SK-N-SH treated with all-trans-retinoic acid at 6 μM for 48 hours (cell line): ENCODE measurements around the gene RASSF6.
"Not testable (repeated sequence)": the region's sequence is repeated elsewhere in the genome, so short reads cannot be mapped to it uniquely, and the experiment has no call there.

Experiments used
- ATAC-seq: fragments of 200-7000 bp; cut with Tn5 transposase; 3 replicates; pipeline ENCODE4 v1.9.1; 2020; ENCODE audit warnings: mild to moderate bottlenecking, moderate library complexity
- ARNTL ChIP-seq: fragments of 450-650 bp; formaldehyde crosslinking; IDR thresholded peaks from 2 replicates; pipeline ENCODE4 v1.5.0; 2020; ENCODE audit warnings: low read depth, mild to moderate bottlenecking, moderate library complexity, borderline replicate concordance
- BACH2 ChIP-seq: fragments of 250-450 bp; sonication (Bioruptor Pico); IDR thresholded peaks from 2 replicates; pipeline ENCODE4 v1.9.0; 2021; ENCODE audit warnings: mild to moderate bottlenecking, borderline replicate concordance
- ISL1 ChIP-seq: fragments of 250-450 bp; sonication (Bioruptor Pico); IDR thresholded peaks from 2 replicates; pipeline ENCODE4 v2.1.2; 2022; ENCODE audit warnings: mild to moderate bottlenecking, moderate library complexity
- OSR1 ChIP-seq: fragments of 250-450 bp; sonication (Bioruptor Pico); IDR thresholded peaks from 2 replicates; pipeline ENCODE4 v1.8.0; 2022; ENCODE audit warnings: moderate library complexity, mild to moderate bottlenecking, inconsistent platforms
- PPARA ChIP-seq: fragments of 250-450 bp; sonication (Bioruptor Pico); IDR thresholded peaks from 2 replicates; pipeline ENCODE4 v1.5.0; 2020; ENCODE audit warnings: mild to moderate bottlenecking, borderline replicate concordance
- RARB ChIP-seq: fragments of 250-450 bp; sonication (Bioruptor Pico); IDR thresholded peaks from 2 replicates; pipeline ENCODE4 v1.8.0; 2021; ENCODE audit warnings: mild to moderate bottlenecking, moderate library complexity
- SNAI2 ChIP-seq: fragments of 250-450 bp; sonication (Bioruptor Pico); IDR thresholded peaks from 2 replicates; pipeline ENCODE4 v1.5.0; 2020; ENCODE audit warnings: mild to moderate bottlenecking, moderate library complexity
- TCF4 ChIP-seq: fragments of 250-450 bp; sonication (Bioruptor Pico); IDR thresholded peaks from 2 replicates; pipeline ENCODE4 v1.8.0; 2021; ENCODE audit warnings: mild to moderate bottlenecking, moderate library complexity, borderline replicate concordance
- TOX ChIP-seq: fragments of 250-450 bp; sonication (Bioruptor Pico); IDR thresholded peaks from 2 replicates; pipeline ENCODE4 v1.8.0; 2021; ENCODE audit warnings: mild to moderate bottlenecking, moderate library complexity, borderline replicate concordance
- ZC3H10 ChIP-seq: fragments of 250-450 bp; sonication (Bioruptor Pico); IDR thresholded peaks from 2 replicates; pipeline ENCODE4 v1.5.1; 2021; ENCODE audit warnings: mild to moderate bottlenecking, moderate library complexity
- ZFP3 ChIP-seq: fragments of 250-450 bp; sonication (Bioruptor Pico); IDR thresholded peaks from 2 replicates; pipeline ENCODE4 v1.5.0; 2020; ENCODE audit warnings: mild to moderate bottlenecking, moderate library complexity
- ZFP30 ChIP-seq: fragments of 450-650 bp; formaldehyde crosslinking; IDR thresholded peaks from 2 replicates; pipeline ENCODE4 v1.5.0; 2022; ENCODE audit warnings: mild to moderate bottlenecking, moderate library complexity
- ZNF565 ChIP-seq: fragments of 450-650 bp; formaldehyde crosslinking; conservative IDR thresholded peaks from 2 replicates; pipeline ENCODE4 v1.5.0; 2020; ENCODE audit warnings: low read depth, mild to moderate bottlenecking, moderate library complexity
- ZNF70 ChIP-seq: fragments of 450-650 bp; formaldehyde crosslinking; IDR thresholded peaks from 2 replicates; pipeline ENCODE4 v1.5.0; 2020; ENCODE audit warnings: mild to moderate bottlenecking, moderate library complexity
- ZNF8 ChIP-seq: fragments of 450-650 bp; formaldehyde crosslinking; IDR thresholded peaks from 2 replicates; pipeline ENCODE4 v1.5.0; 2020; ENCODE audit warnings: mild to moderate bottlenecking, moderate library complexity
- TF ChIP-seq, protein P1 (sequence below): fragments of 250-450 bp; sonication (Bioruptor Pico); IDR thresholded peaks from 2 replicates; pipeline ENCODE4 v1.5.0; 2020; ENCODE audit warnings: mild to moderate bottlenecking, moderate library complexity
- TF ChIP-seq, protein P2 (sequence below): fragments of 250-450 bp; sonication (Bioruptor Pico); IDR thresholded peaks from 2 replicates; pipeline ENCODE4 v1.5.1; 2020; ENCODE audit warnings: low read depth, mild to moderate bottlenecking, moderate library complexity
- TF ChIP-seq, protein P3 (sequence below): fragments of 250-450 bp; sonication (Bioruptor Pico); IDR thresholded peaks from 2 replicates; pipeline ENCODE4 v1.5.1; 2021; ENCODE audit warnings: mild to moderate bottlenecking, moderate library complexity

Gene RASSF6, protein sequence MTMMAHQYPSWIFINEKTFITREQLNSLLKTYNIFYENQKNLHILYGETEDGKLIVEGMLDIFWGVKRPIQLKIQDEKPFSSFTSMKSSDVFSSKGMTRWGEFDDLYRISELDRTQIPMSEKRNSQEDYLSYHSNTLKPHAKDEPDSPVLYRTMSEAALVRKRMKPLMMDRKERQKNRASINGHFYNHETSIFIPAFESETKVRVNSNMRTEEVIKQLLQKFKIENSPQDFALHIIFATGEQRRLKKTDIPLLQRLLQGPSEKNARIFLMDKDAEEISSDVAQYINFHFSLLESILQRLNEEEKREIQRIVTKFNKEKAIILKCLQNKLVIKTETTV

DNA sequence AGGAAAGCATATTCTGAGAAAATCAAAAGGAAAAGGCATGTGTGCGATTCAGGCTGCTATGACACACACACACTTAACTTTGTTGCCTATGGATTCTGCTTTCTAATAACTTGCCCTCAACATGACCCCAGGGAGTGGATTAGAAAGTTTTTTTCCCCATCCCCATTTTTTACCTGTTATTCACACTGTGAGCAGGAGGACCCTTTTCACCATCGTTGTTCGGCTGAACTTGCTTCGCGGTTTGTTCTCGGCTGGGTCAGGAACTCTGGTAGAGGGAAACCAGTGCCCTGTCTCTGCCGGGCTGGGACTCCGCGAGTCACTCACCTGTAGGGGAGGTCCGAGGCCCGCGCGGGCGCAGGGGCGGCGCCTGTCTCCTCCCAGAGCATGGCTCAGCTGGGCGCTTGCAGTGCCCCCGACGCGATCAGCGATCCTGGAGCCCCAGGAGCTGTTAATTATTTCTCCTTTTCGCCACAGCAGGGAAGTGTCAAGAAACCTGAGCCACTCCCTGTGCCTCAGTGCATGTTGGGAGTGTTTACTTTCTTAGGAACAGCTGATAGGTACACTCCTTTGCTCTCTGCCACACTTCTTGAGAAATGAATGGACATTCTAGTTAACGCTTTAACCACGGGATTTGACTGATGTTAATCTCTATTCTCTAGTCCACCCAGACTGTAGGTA lies at the start of gene RASSF6:
TSS of gene RASSF6 (minus strand) at position 322 of the 678 bp plus-strand sequence. CDS start 8,641 bp downstream, outside the sequence.
- ATAC-seq, result peak; percentile 40; the same call in 2 of the 3 replicates
- TF ChIP-seq ZNF8 (CRISPR knock-in tag) (no peak), PPARA (CRISPR knock-in tag) (no peak), ARNTL (no peak), ZNF70 (no peak), TCF4 (CRISPR knock-in tag) (no peak), BACH2 (CRISPR knock-in tag) (no peak), RARB (CRISPR knock-in tag) (no peak)
- TF ChIP-seq, protein P1, sequence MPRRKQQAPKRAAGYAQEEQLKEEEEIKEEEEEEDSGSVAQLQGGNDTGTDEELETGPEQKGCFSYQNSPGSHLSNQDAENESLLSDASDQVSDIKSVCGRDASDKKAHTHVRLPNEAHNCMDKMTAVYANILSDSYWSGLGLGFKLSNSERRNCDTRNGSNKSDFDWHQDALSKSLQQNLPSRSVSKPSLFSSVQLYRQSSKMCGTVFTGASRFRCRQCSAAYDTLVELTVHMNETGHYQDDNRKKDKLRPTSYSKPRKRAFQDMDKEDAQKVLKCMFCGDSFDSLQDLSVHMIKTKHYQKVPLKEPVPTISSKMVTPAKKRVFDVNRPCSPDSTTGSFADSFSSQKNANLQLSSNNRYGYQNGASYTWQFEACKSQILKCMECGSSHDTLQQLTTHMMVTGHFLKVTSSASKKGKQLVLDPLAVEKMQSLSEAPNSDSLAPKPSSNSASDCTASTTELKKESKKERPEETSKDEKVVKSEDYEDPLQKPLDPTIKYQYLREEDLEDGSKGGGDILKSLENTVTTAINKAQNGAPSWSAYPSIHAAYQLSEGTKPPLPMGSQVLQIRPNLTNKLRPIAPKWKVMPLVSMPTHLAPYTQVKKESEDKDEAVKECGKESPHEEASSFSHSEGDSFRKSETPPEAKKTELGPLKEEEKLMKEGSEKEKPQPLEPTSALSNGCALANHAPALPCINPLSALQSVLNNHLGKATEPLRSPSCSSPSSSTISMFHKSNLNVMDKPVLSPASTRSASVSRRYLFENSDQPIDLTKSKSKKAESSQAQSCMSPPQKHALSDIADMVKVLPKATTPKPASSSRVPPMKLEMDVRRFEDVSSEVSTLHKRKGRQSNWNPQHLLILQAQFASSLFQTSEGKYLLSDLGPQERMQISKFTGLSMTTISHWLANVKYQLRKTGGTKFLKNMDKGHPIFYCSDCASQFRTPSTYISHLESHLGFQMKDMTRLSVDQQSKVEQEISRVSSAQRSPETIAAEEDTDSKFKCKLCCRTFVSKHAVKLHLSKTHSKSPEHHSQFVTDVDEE (CRISPR knock-in tag), result no peak
- TF ChIP-seq, all 23 proteins: peak for 0

- TF ChIP-seq OSR1 (CRISPR knock-in tag) (no peak), ARNTL (no peak), ZNF565 (CRISPR knock-in tag) (no peak), ZFP30 (CRISPR knock-in tag) (no peak), ISL1 (CRISPR knock-in tag) (no peak)
- TF ChIP-seq, protein P1 (CRISPR knock-in tag), result no peak
- TF ChIP-seq, all 23 proteins: peak for 0
- peak; percentile 67 for ATAC-seq
Measured at GRCh38 chr4:73669410-73670183, 49.4 kb upstream of the RASSF6 start.

DNA sequence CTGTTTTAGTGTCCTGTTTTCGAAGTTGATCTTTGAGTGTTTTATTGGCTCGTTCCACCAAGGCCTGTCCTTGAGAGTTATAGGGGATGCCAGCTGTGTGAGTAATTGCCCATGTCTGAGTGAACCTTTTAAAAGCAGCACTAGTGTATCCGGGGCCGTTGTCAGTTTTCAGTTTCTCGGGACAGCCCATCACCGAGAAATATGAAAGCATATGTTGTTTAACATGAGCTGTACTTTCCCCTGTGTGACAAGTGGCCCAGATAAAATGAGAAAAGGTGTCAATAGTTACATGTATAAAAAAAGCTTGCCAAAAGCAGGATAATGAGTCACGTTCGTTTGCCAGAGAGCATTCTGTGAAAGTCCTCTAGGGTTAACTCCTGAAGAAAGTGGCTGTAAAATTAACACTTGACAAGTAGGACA lies 48.6 kb upstream of the RASSF6 start:
- ATAC-seq, result peak; percentile 82

DNA sequence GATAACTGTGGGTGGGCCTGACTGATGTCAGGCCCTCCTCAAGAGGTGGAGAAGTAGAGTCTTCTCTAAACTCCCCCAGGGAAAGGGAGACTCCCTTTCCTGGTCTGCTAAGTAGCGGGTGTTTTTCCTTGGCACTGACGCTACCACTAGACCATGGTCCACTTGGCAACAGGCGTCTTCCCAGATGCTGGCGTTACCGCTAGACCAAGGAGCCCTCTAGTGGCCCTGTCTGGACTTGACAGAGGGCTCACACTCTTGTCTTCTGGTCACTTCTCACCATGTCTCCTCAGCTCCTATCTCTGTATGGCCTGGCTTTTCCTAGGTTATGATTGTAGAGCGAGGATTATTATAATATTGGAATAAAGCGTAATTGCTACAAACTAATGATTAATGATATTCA lies 45.7 kb upstream of the RASSF6 start:
- ATAC-seq, result not testable (repeated sequence)

More for the DNA sequence above, 48.6 kb upstream of the RASSF6 start:
- TF ChIP-seq ZC3H10 (CRISPR knock-in tag), result no peak
- no peak for TF ChIP-seq OSR1 (CRISPR knock-in tag)
- no peak for TF ChIP-seq ARNTL
- TF ChIP-seq ZNF70, result no peak
- TF ChIP-seq RARB (CRISPR knock-in tag), result no peak
- no peak for TF ChIP-seq ZFP3
- TF ChIP-seq, protein P2, sequence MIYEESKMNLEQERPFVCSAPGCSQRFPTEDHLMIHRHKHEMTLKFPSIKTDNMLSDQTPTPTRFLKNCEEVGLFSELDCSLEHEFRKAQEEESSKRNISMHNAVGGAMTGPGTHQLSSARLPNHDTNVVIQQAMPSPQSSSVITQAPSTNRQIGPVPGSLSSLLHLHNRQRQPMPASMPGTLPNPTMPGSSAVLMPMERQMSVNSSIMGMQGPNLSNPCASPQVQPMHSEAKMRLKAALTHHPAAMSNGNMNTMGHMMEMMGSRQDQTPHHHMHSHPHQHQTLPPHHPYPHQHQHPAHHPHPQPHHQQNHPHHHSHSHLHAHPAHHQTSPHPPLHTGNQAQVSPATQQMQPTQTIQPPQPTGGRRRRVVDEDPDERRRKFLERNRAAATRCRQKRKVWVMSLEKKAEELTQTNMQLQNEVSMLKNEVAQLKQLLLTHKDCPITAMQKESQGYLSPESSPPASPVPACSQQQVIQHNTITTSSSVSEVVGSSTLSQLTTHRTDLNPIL (CRISPR knock-in tag), result no peak
- TF ChIP-seq, protein P3, sequence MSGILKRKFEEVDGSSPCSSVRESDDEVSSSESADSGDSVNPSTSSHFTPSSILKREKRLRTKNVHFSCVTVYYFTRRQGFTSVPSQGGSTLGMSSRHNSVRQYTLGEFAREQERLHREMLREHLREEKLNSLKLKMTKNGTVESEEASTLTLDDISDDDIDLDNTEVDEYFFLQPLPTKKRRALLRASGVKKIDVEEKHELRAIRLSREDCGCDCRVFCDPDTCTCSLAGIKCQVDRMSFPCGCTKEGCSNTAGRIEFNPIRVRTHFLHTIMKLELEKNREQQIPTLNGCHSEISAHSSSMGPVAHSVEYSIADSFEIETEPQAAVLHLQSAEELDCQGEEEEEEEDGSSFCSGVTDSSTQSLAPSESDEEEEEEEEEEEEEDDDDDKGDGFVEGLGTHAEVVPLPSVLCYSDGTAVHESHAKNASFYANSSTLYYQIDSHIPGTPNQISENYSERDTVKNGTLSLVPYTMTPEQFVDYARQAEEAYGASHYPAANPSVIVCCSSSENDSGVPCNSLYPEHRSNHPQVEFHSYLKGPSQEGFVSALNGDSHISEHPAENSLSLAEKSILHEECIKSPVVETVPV (CRISPR knock-in tag), result no peak
- TF ChIP-seq TOX (CRISPR knock-in tag), result no peak
- TF ChIP-seq PPARA (CRISPR knock-in tag), result no peak
- TF ChIP-seq SNAI2 (CRISPR knock-in tag), result no peak
- no peak for TF ChIP-seq ZNF565 (CRISPR knock-in tag)
- no peak for TF ChIP-seq TCF4 (CRISPR knock-in tag)
